Loucy (cell line): ENCODE measurements around the gene CREG1.

Experiments
- H2AFZ ChIP-seq: fragments of 200-600 bp; sonication (generic); 2 replicates; pipeline ENCODE4 v1.6.0; 2016; ENCODE audit warnings: antibody characterized with exemption, mild to moderate bottlenecking, low read length, moderate library complexity
- H3F3A ChIP-seq: fragments of 200-600 bp; 2 replicates; pipeline ENCODE4 v1.6.0; 2016; ENCODE audit warnings: antibody characterized with exemption, low read depth, mild to moderate bottlenecking
- H3K27me3 ChIP-seq: fragments of 200-600 bp; sonication (generic); 2 replicates; pipeline ENCODE4 v1.6.1; 2014; ENCODE audit warnings: low read length, mild to moderate bottlenecking; ENCODE audit not compliant: insufficient read depth, poor library complexity, severe bottlenecking
- H3K36me3 ChIP-seq: fragments of 200-600 bp; sonication (generic); 2 replicates; pipeline ENCODE4 v1.6.1; 2016; ENCODE audit warnings: low read length; ENCODE audit not compliant: insufficient read depth
- H3K4me1 ChIP-seq: fragments of 200-600 bp; sonication (generic); 2 replicates; pipeline ENCODE4 v1.5.1; 2014; ENCODE audit warnings: low read length, mild to moderate bottlenecking; ENCODE audit not compliant: insufficient read depth, poor library complexity, severe bottlenecking
- H3K4me2 ChIP-seq: fragments of 200-600 bp; sonication (generic); 2 replicates; pipeline ENCODE4 v1.6.0; 2014; ENCODE audit warnings: antibody characterized with exemption, low read length, low read depth, mild to moderate bottlenecking; ENCODE audit not compliant: poor library complexity, severe bottlenecking
- H3K4me3 ChIP-seq: fragments of 200-600 bp; sonication (generic); 2 replicates; pipeline ENCODE4 v1.5.1; 2014; ENCODE audit warnings: low read length, mild to moderate bottlenecking, mixed read lengths; ENCODE audit not compliant: poor library complexity, severe bottlenecking
- H3K79me2 ChIP-seq: fragments of 200-600 bp; sonication (generic); 2 replicates; pipeline ENCODE4 v1.6.1; 2014; ENCODE audit warnings: low read length; ENCODE audit not compliant: insufficient read depth
- H3K9ac ChIP-seq: fragments of 200-600 bp; sonication (generic); 2 replicates; pipeline ENCODE4 v1.6.0; 2014; ENCODE audit warnings: mild to moderate bottlenecking, low read depth, low read length, moderate library complexity; ENCODE audit not compliant: poor library complexity, severe bottlenecking
- H3K9me2 ChIP-seq: fragments of 200-600 bp; sonication (generic); replicated peaks from 2 replicates; pipeline ENCODE4 v1.6.1; 2016; ENCODE audit warnings: low read depth, low read length, mixed read lengths
- H3K9me3 ChIP-seq: fragments of 200-600 bp; sonication (generic); 2 replicates; pipeline ENCODE4 v1.6.1; 2014; ENCODE audit warnings: mild to moderate bottlenecking, antibody characterized with exemption, low read length, low read depth; ENCODE audit not compliant: insufficient read depth
- H4K20me1 ChIP-seq: fragments of 200-600 bp; sonication (generic); 2 replicates; pipeline ENCODE4 v1.6.0; 2014; ENCODE audit warnings: antibody characterized with exemption, low read length, mild to moderate bottlenecking; ENCODE audit not compliant: insufficient read depth, poor library complexity, severe bottlenecking
- CTCF ChIP-seq: fragments of 200-600 bp; sonication (generic); conservative IDR thresholded peaks from 2 replicates; pipeline ENCODE4 v1.5.1; 2014; ENCODE audit warnings: mild to moderate bottlenecking, antibody characterized with exemption, low read length
- EZH2phosphoT487 ChIP-seq: fragments of 200-600 bp; IDR thresholded peaks from 2 replicates; pipeline ENCODE4 v1.6.1; 2018; ENCODE audit warnings: antibody characterized with exemption, mild to moderate bottlenecking, moderate library complexity, borderline replicate concordance

Gene CREG1

GRCh38 chr1:167553136-167554027, at the start of gene CREG1:
Gene CREG1, minus strand, starts transcription at chr1:167553762.
- H3K4me2 ChIP-seq = peak within 1 kb of the TSS; percentile 69
- no peaks in the 10 kb centered on the region for H4K20me1 ChIP-seq
- H3F3A ChIP-seq = no peaks in the 10 kb centered on the region
- no peaks in the 10 kb centered on the region for H3K9me2 ChIP-seq
- H3K4me1 ChIP-seq = peaks cover 39% of the 10 kb centered on the region
- H3K79me2 ChIP-seq = peaks cover 15% of the 10 kb centered on the region; the same call in 1 of the 2 replicates
- no peaks in the 10 kb centered on the region for H3K27me3 ChIP-seq
- peak within 1 kb of the TSS; percentile 72 for H3K9ac ChIP-seq
- peak within 1 kb of the TSS; percentile 90 for H2AFZ ChIP-seq
- no peaks in the 10 kb centered on the region for H3K9me3 ChIP-seq
- TF ChIP-seq EZH2phosphoT487 (no peak), CTCF (no peak)
- H3K4me3 ChIP-seq = peak within 1 kb of the TSS; percentile 79
- H3K36me3 ChIP-seq = no peaks in the 10 kb centered on the region

- H3K4me3 ChIP-seq = no peak overlapping the region
- no peak overlapping the region for H3K4me2 ChIP-seq
Measured at GRCh38 chr1:167602840-167603239, 49.3 kb upstream of the CREG1 start.

More at GRCh38 chr1:167602840-167603239, 49.3 kb upstream of the CREG1 start:
- Histone ChIP-seq H3K9me2 (no peaks in the 10 kb centered on the region), H3K27me3 (no peaks in the 10 kb centered on the region), H3K9ac (peak overlapping the region; percentile 57), H4K20me1 (no peaks in the 10 kb centered on the region), H3K36me3 (no peaks in the 10 kb centered on the region), H3K79me2 (no peaks in the 10 kb centered on the region), H2AFZ (no peak overlapping the region), H3F3A (no peaks in the 10 kb centered on the region), H3K9me3 (peaks cover 13% of the 10 kb centered on the region; the same call in 1 of the 2 replicates), H3K4me1 (peaks cover 37% of the 10 kb centered on the region)
- no peak for TF ChIP-seq EZH2phosphoT487
- TF ChIP-seq CTCF = no peak
